GM08714 (cell line): ENCODE measurements around the gene ARHGAP26.

Source experiments
- H3K4me3 ChIP-seq: fragments of 200-500 bp; sonication (Bioruptor generic); 2 replicates; pipeline ENCODE4 v1.5.1; 2014; ENCODE audit warnings: mild to moderate bottlenecking, low read length, inconsistent platforms
- ZNF274 ChIP-seq: IDR thresholded peaks from 2 replicates; pipeline ENCODE4 v1.6.1; 2012; ENCODE audit warnings: mild to moderate bottlenecking, low read depth, low read length

Gene ARHGAP26

GRCh38 chr5:143247134-143247815, 477.1 kb downstream of the ARHGAP26 start:
- no peak overlapping the region for H3K4me3 ChIP-seq
- no peak for TF ChIP-seq ZNF274

DNA sequence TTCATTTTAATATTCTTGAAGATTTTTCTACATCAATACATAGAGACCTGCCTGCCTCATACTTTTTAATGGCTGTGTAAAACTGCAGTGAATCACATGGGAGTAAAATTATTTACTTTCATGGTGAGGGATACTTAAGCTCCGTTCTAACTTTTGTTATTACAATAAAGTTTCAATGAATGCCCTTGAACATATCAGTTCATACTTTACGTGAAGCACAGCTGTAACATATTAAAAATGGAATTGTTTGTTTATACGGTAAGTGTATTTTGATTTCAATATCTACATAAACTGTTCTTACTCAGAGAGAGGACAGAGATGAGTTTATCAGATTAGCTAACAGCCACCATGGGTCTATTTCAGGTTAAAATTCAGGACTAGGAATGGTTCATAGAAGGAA, 478.2 kb downstream of the ARHGAP26 start:
- H3K4me3 ChIP-seq, result no peak overlapping the region
- TF ChIP-seq ZNF274, result no peak

- TF ChIP-seq ZNF274, result no peak
- H3K4me3 ChIP-seq, result no peak overlapping the region
Observed at GRCh38 chr5:143248822-143249579, 478.8 kb downstream of the ARHGAP26 start.

- no peak for TF ChIP-seq ZNF274
Observed at GRCh38 chr5:143249851-143250250, 479.7 kb downstream of the ARHGAP26 start.

DNA sequence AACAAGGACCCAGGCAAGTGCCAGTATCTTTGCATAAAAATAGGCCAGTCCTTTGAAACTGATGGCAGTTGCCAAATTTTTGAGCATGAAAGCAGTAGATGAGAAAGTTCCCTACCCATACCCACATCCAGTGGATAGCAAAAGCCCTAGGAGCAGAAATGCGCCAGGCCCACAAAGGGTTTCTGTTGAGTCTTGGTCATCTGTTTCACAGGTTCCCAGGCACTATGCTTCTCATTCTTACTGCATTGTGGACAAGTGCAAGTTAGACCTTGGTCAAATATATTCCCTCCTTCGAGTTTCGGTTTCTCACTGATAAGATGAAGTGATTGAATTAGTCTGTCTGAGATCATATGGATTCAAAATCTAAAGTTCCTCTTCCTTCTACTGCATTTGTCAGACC, 481.0 kb downstream of the ARHGAP26 start:
- TF ChIP-seq ZNF274, result no peak
- no peak overlapping the region for H3K4me3 ChIP-seq

More at GRCh38 chr5:143249851-143250250, 479.7 kb downstream of the ARHGAP26 start:
- H3K4me3 ChIP-seq, result no peak overlapping the region

GRCh38 chr5:143251946-143252345, 481.8 kb downstream of the ARHGAP26 start:
- TF ChIP-seq ZNF274, result no peak

DNA sequence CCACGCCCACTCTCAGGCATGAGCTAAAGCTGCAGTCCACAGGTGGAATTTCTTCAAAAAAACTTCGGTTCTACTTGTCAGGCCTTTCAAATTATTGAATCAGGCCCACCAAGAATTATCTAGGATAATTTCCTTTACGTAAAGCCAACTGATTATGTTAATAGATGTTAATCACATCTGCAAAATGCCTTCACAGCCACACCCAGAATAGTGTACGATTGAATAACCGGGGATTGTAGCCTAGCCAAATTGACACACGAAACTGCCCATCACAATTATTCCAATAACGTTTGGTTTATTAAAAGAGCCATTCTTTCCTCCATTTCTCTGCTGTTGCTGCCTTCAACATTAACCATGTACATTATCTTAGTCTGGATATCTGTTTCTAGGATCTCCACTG, 484.6 kb downstream of the ARHGAP26 start:
- TF ChIP-seq ZNF274, result no peak
- no peak overlapping the region for H3K4me3 ChIP-seq

More at GRCh38 chr5:143251946-143252345, 481.8 kb downstream of the ARHGAP26 start:
- no peak overlapping the region for H3K4me3 ChIP-seq

DNA sequence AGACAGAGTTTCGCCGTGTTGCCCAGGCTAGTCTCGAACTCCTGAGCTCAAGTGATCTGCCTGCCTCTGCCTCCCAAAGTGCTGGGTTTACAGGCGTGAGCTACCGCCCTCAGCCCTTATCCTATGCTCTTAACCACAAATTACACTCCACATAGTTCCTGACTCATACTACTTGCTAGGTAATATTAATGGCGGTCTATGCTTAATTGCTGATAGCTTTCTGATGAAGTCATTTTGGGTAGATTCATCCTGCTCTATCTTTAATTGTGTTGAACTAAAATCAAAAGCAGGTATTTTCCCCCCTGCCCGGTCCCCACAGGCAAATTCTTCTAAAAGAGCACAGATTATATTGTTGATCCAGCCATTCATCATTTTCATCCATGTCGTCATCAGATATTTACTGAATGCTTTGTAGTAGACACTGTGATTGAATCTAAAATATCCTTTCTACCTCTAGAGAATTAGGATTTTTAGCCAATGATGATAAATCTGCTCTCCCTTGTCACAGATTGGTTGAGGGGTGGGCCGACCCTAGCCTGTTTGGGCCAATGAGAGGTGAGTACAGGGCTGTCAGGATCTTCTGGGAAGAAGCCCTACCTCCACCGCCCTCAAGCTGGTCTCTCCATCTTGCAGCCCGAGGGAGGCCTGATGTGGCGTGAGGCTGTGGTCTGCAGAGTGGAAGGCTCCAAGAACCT, 488.5 kb downstream of the ARHGAP26 start:
- no peak for TF ChIP-seq ZNF274
- H3K4me3 ChIP-seq, result no peak overlapping the region

GRCh38 chr5:143259254-143259605, 489.1 kb downstream of the ARHGAP26 start:
- no peak for TF ChIP-seq ZNF274
- H3K4me3 ChIP-seq, result no peak overlapping the region

- no peak for TF ChIP-seq ZNF274
Observed at GRCh38 chr5:143261748-143262392, 491.7 kb downstream of the ARHGAP26 start.

DNA sequence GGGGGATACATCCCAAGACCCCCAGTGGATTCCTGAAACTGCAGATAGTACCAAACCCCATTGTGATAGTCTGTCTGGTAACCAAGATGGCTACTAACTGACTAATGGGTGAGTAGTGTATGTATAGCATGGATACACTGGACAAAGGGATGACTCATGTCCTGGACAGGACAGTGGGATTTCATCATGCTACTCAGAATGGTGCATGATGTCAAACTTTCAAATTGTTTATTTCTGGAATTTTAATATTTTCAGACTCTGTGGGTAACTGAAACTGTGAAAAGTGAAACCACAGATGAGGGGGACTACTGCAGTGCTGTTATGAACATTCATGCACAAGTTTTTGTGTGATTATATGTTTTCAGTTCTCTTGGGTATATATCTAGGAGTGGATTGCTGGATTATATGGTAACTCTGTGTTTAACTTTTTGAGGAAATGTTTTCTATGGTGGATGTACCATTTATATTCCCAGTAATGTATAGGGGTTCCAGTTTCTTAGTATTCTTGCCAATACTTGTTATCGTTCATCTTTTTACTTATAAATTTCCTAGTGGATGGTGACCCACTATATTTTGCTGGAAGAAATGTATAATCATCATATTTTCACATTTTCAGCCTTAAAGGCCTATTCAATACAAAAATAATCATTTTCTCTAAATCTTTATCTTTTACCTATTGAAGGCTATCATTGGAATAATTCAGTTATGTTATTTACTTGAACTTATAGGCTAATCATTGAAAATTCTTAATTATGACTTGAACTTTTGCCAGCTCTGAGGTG, 492.4 kb downstream of the ARHGAP26 start:
- no peak overlapping the region for H3K4me3 ChIP-seq
- no peak for TF ChIP-seq ZNF274

More at GRCh38 chr5:143261748-143262392, 491.7 kb downstream of the ARHGAP26 start:
- H3K4me3 ChIP-seq, result no peak overlapping the region

DNA sequence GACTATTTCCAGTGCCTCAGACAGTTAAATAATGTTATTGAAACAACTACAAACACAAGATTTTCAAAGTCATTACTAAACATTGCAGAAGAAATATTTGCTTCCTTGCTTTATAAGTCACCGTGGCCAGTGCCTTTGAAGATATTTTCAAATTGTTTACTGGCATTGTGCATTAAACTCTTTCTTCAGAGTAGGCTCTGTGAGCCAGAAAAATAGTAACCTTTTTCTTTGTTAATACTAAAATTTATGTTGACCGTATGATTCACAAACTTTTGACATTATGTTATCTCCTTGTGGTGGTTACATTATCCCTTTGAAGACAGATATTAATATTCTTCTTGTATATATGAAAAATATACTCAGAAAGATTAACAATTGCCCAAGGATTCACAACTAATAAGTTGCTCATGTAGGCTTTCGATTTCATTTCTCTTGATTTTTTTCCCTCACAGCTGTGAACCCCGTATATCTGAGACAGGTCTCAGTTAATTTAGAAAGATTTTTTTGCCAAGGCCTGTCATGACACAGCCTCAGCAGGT, 493.2 kb downstream of the ARHGAP26 start:
- no peak for TF ChIP-seq ZNF274
- H3K4me3 ChIP-seq, result no peak overlapping the region

GRCh38 chr5:143265995-143266394, 495.8 kb downstream of the ARHGAP26 start:
- no peak overlapping the region for H3K4me3 ChIP-seq
- TF ChIP-seq ZNF274, result no peak
